A549 (cell line): Measurements from ENCODE around the gene STAP2. TPM values are rescaled to one million over a fixed set of nuclear protein-coding genes. Genes with fewer than 3 reads are reported as not detected.

Experiments used
- ATAC-seq, 2 experiments: fragments of 200-7000 bp in 1 of 2; fragments of >200 bp in 1 of 2; cut with Nextera tagmentation in 1 of 2; cut with Tn5 transposase in 1 of 2; 3 replicates each; pipeline versions ENCODE4 v1.8.0 to v1.9.1; 2018 to 2020; ENCODE audit warnings: mild to moderate bottlenecking in 1 of 2, moderate library complexity in 1 of 2
- CTCF ChIA-PET: fragments of 300-600 bp; sonication (Branson Sonifier 250); formaldehyde crosslinking; extraction: SDS; loops from one replicate; lab custom pipeline; 2021; ENCODE audit warnings: antibody characterized with exemption, inconsistent platforms; lab: Yijun Ruan, JAX
- POLR2A ChIA-PET: fragments of 350-600 bp; formaldehyde crosslinking; extraction: SDS; loops from one replicate; lab custom pipeline; 2021; ENCODE audit warnings: antibody characterized with exemption, inconsistent platforms; lab: Yijun Ruan, JAX
- DNase-seq, 2 experiments: peaks; one replicate each; pipeline versions ENCODE4 v3.0.0 to v3.0.0-alpha.2; 2011 to 2016; ENCODE audit warnings: low read depth in 1 of 2, low spot score in 1 of 2
- FAIRE-seq: peaks from 2 replicates; lab custom pipeline; 2011; peaks lifted over from hg19 to GRCh38; lab: Jason Lieb, UNC
- H3K27ac ChIP-seq, 2 experiments: fragments of >200 bp; sonication (Bioruptor Twin); formaldehyde crosslinking; 3 replicates each; pipeline ENCODE4 v1.5.1; 2016 to 2017
- H3K4me1 ChIP-seq: fragments of >200 bp; sonication (Bioruptor Twin); formaldehyde crosslinking; 3 replicates; pipeline ENCODE4 v1.6.1; 2016
- H3K4me2 ChIP-seq: fragments of >200 bp; sonication (Bioruptor Twin); formaldehyde crosslinking; 3 replicates; pipeline ENCODE4 v1.6.1; 2016
- H3K4me3 ChIP-seq: fragments of >200 bp; sonication (Bioruptor Twin); formaldehyde crosslinking; 3 replicates; pipeline ENCODE4 v1.5.1; 2016
- H3K9me3 ChIP-seq: fragments of >200 bp; sonication (Bioruptor Twin); formaldehyde crosslinking; 3 replicates; pipeline ENCODE4 v1.6.1; 2016
- ATOH8 ChIP-seq: fragments of 250-450 bp; sonication (Bioruptor Pico); IDR thresholded peaks from 2 replicates; pipeline ENCODE4 v1.5.0; 2020; ENCODE audit warnings: low read depth, mild to moderate bottlenecking, moderate library complexity
- BCL3 ChIP-seq: fragments of >200 bp; sonication (Bioruptor Twin); formaldehyde crosslinking; IDR thresholded peaks from 3 replicates; pipeline ENCODE4 v1.6.1; 2016
- CBX2 ChIP-seq: fragments of 200-600 bp; sonication (generic); IDR thresholded peaks from 2 replicates; pipeline ENCODE4 v1.6.1; 2016; ENCODE audit warnings: low read depth, mild to moderate bottlenecking, borderline replicate concordance
- CBX8 ChIP-seq: fragments of 200-600 bp; sonication (generic); IDR thresholded peaks from 2 replicates; pipeline ENCODE4 v1.6.1; 2016
- CTCF ChIP-seq: fragments of >200 bp; sonication (Bioruptor Twin); formaldehyde crosslinking; IDR thresholded peaks from 3 replicates; pipeline ENCODE4 v1.5.1; 2016
- ESRRA ChIP-seq: fragments of 150-350 bp; IDR thresholded peaks from 2 replicates; pipeline ENCODE4 v1.6.1; 2014; ENCODE audit warnings: mild to moderate bottlenecking, low read length, borderline replicate concordance
- FOSL2 ChIP-seq, 2 experiments: fragments of 450-650 bp in 1 of 2; fragments of >200 bp in 1 of 2; sonication (Bioruptor Twin) in 1 of 2; formaldehyde crosslinking; IDR thresholded peaks; 2 replicates each; pipeline versions ENCODE4 v1.5.0 to v1.6.1; 2016 to 2020; ENCODE audit warnings: mild to moderate bottlenecking in 1 of 2, moderate library complexity in 1 of 2
- GATA3 ChIP-seq: IDR thresholded peaks from 2 replicates; pipeline ENCODE4 v1.6.1; 2012; ENCODE audit warnings: borderline replicate concordance
- HDAC2 ChIP-seq: fragments of 200-600 bp; sonication (generic); IDR thresholded peaks from 2 replicates; pipeline ENCODE4 v1.6.1; 2016
- HOXB13 ChIP-seq: fragments of 250-450 bp; sonication (Bioruptor Pico); IDR thresholded peaks from 2 replicates; pipeline ENCODE4 v1.5.0; 2020; ENCODE audit warnings: low read depth, mild to moderate bottlenecking, moderate library complexity
- MAFK ChIP-seq: fragments of 450-650 bp; IDR thresholded peaks from 2 replicates; pipeline ENCODE4 v1.6.1; 2014; ENCODE audit not compliant: partially characterized antibody
- MAX ChIP-seq: IDR thresholded peaks from 2 replicates; pipeline ENCODE4 v1.6.1; 2012
- MYC ChIP-seq: IDR thresholded peaks from 2 replicates; pipeline ENCODE4 v1.6.1; 2012; ENCODE audit warnings: mild to moderate bottlenecking, inconsistent platforms, low read length, improper control_type of control experiment, borderline replicate concordance
- NFE2L2 ChIP-seq: fragments of 150-350 bp; conservative IDR thresholded peaks from 2 replicates; pipeline ENCODE4 v1.6.1; 2014; ENCODE audit warnings: low read length
- NPAS2 ChIP-seq: fragments of 250-450 bp; sonication (Bioruptor Pico); IDR thresholded peaks from 2 replicates; pipeline ENCODE4 v1.8.0; 2022; ENCODE audit warnings: mild to moderate bottlenecking, moderate library complexity, borderline replicate concordance
- POLR2A ChIP-seq: IDR thresholded peaks from 2 replicates; pipeline ENCODE4 v1.6.1; 2012; ENCODE audit warnings: mild to moderate bottlenecking, low read length
- POLR2AphosphoS2 ChIP-seq: conservative IDR thresholded peaks from 2 replicates; pipeline ENCODE4 v1.6.1; 2012; ENCODE audit warnings: low read length, improper control_type of control experiment, inconsistent platforms
- RNF2 ChIP-seq: fragments of 200-600 bp; sonication (generic); IDR thresholded peaks from 2 replicates; pipeline ENCODE4 v1.6.1; 2016; ENCODE audit warnings: low read depth, mild to moderate bottlenecking, antibody characterized with exemption, moderate library complexity, borderline replicate concordance
- SREBF2 ChIP-seq: fragments of 450-650 bp; IDR thresholded peaks from 2 replicates; pipeline ENCODE4 v1.6.1; 2014; ENCODE audit warnings: mild to moderate bottlenecking, moderate library complexity
- WGBS: methylation state at CpG from one replicate; pipeline ENCODE4 v1.1.6; 2017; ENCODE audit errors: missing lambda C conversion rate; 5-methylcytosine and 5-hydroxymethylcytosine counted together
- polyA plus RNA-seq, 4 experiments: library from polyadenylated mRNA; depleted of rRNA in 3 of 4; stranded (reverse); fragments of >200 nt; fragmentation: RNase III in 1 of 4; extraction: RNeasy Plus Mini Kit Qiagen cat#74134 plus additional on column Dnase treatment in 1 of 4; gene quantifications; 2 replicates in 3 of 4; 3 replicates in 1 of 4; pipeline ENCODE4 v1.2.3, GENCODE V29; 2011 to 2017

Gene STAP2
- polyA plus RNA-seq, 2 of the 4 experiments (the other 2 are of a cell fraction), result 0.19 TPM; not detected in 1

- peak overlapping the region; percentile 47 for H3K4me3 ChIP-seq
- FAIRE-seq (no peak), ATAC-seq (peak in 1 of 2 experiments; percentile 50; a peak in 3 of 6 replicates), DNase-seq (no peak)
- peak overlapping the region in 1 of 2 experiments; percentile 67; a peak in 3 of 6 replicates for H3K27ac ChIP-seq
- CTCF ChIA-PET, result interaction anchor here (0.6 to 1.5 kb wide), 4 partner anchors 13 to 153 kb away, joined by 3 to 5 read pairs (median 4); no protein-coding TSS in a partner anchor
- no peaks in the 10 kb centered on the region for H3K9me3 ChIP-seq
- WGBS, result 42% methylated on average over 17 of the region's 71 CpGs
- 0 out of 2 replicates have a peak, but pooled peaks have one; percentile 32 for TF ChIP-seq HDAC2
- TF ChIP-seq ESRRA, result no peak
- peak overlapping the region; percentile 95 for H3K4me2 ChIP-seq
- H3K4me1 ChIP-seq, result peaks cover 2% of the 10 kb centered on the region; the same call in 1 of the 3 replicates
- POLR2A ChIA-PET, result no interaction called here
These were observed 58.9 kb downstream of the STAP2 start for GRCh38 chr19:4279530-4280422.

- FAIRE-seq (no peak), ATAC-seq (0 out of 6 replicates have a peak, but pooled peaks of 1 of the 2 experiments have one; percentile 12), DNase-seq (no peak)
- ChIA-PET POLR2A (no interaction called here), CTCF (interaction anchor here (1.3 to 1.5 kb wide), 2 partner anchors 12 to 73 kb away, joined by 4 to 5 read pairs; no protein-coding TSS in a partner anchor)
- Histone ChIP-seq H3K27ac (peak overlapping the region in 1 of 2 experiments; percentile 67; a peak in 3 of 6 replicates), H3K4me3 (peak overlapping the region; percentile 47), H3K4me1 (peaks cover 2% of the 10 kb centered on the region; the same call in 1 of the 3 replicates), H3K4me2 (peak overlapping the region; percentile 95), H3K9me3 (no peaks in the 10 kb centered on the region)
- TF ChIP-seq NPAS2 (no peak), GATA3 (no peak), CBX2 (no peak), POLR2A (no peak), MAX (no peak), FOSL2 (IDR thresholded peaks at IDR 0.05) (no peak), FOSL2 (CRISPR knock-in tag; IDR thresholded peaks at IDR 0.05) (no peak), POLR2AphosphoS2 (no peak), MYC (no peak), SREBF2 (no peak), RNF2 (no peak), CBX8 (no peak), BCL3 (no peak), ATOH8 (no peak), NFE2L2 (no peak), MAFK (no peak), CTCF (no peak), HOXB13 (no peak)
- WGBS, result no CpG with 5 or more reads among the region's 30 CpGs
These were observed 59.4 kb downstream of the STAP2 start for GRCh38 chr19:4279267-4279529.
